Left ventricle myocardium inferior (tissue), 1 donor: Measurements from ENCODE around the gene WDFY4. TPM values are rescaled to one million over a fixed set of nuclear protein-coding genes. Genes with fewer than 3 reads are reported as not detected.

Source experiments
- DNase-seq: peaks from one replicate; pipeline ENCODE4 v3.0.0-alpha.2; 2020
- H3K27ac ChIP-seq: fragments of 200-600 bp; replicated peaks from 2 replicates; pipeline ENCODE4 v1.8.0; 2021
- H3K27me3 ChIP-seq: fragments of 200-600 bp; 2 replicates; pipeline ENCODE4 v1.8.0; 2021; ENCODE audit warnings: low read depth
- H3K36me3 ChIP-seq: fragments of 200-600 bp; 2 replicates; pipeline ENCODE4 v1.8.0; 2021
- H3K4me1 ChIP-seq: fragments of 200-600 bp; 2 replicates; pipeline ENCODE4 v1.8.0; 2021
- H3K4me3 ChIP-seq: fragments of 200-600 bp; 2 replicates; pipeline ENCODE4 v1.8.0; 2021; ENCODE audit warnings: mild to moderate bottlenecking, moderate library complexity
- H3K9me3 ChIP-seq: fragments of 200-600 bp; replicated peaks from 2 replicates; pipeline ENCODE4 v1.8.0; 2021
- CTCF ChIP-seq: fragments of 200-600 bp; IDR thresholded peaks from 2 replicates; pipeline ENCODE4 v1.8.0; 2021; ENCODE audit warnings: antibody characterized with exemption, mild to moderate bottlenecking, borderline replicate concordance
- intact Hi-C: fragments of 100-400 bp; cut with micrococcal nuclease; formaldehyde crosslinking; loops from one replicate; pipeline ENCODE4 v1.11.0; 2022
- total RNA-seq: library from RNA; stranded (reverse); fragmentation: NEBNext Ultra II Directional; extraction: Animal tissue kit (Norgen Biotek cat#: 25700); gene quantifications from one replicate; pipeline ENCODE4 v1.2.1, GENCODE V29; 2021
- donor health status: DM: no; HTN: yes; CAD: no; lungs with severe emphysema.

WDFY4 gene
- total RNA-seq, 1 donor from 2014 or later = 1.5 TPM

GRCh38 chr10:48941427-48942075 lies 256.9 kb downstream of the WDFY4 start:
- TF ChIP-seq CTCF = no peak
- no peaks in the 10 kb centered on the region for H3K9me3 ChIP-seq
- H3K27ac ChIP-seq = no peak overlapping the region
- H3K4me1 ChIP-seq = no peaks in the 10 kb centered on the region
- H3K27me3 ChIP-seq = no peaks in the 10 kb centered on the region
- no peak overlapping the region for H3K4me3 ChIP-seq
- DNase-seq = no peak
- H3K36me3 ChIP-seq = no peaks in the 10 kb centered on the region
- intact Hi-C loops = no loop called here

GRCh38 chr10:48943096-48943495 lies 258.4 kb downstream of the WDFY4 start:
- Histone ChIP-seq H3K4me1 (no peaks in the 10 kb centered on the region), H3K9me3 (no peaks in the 10 kb centered on the region), H3K36me3 (no peaks in the 10 kb centered on the region), H3K27me3 (no peaks in the 10 kb centered on the region), H3K4me3 (no peak overlapping the region), H3K27ac (no peak overlapping the region)
- intact Hi-C loops = no loop called here
- no peak for DNase-seq
- no peak for TF ChIP-seq CTCF

DNA sequence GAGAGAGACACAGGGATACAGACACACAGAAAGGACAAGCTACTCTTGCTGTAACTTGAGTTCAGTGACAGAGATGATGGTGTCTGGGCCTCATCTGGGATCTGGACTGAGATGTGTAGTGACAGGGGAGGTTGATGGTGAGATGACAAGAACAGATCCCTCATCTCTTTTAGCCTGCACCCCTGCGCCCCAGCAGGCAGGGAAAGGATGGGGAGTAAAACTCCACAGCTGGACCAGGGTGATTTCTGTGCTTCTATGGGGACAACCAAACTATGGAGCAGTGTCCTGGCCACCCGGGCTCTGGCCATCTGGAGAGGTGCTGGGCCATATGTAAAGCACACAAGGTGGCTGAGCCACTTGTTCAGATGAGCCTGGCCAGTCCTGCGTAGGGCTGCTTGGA lies 259.5 kb downstream of the WDFY4 start:
- intact Hi-C loops = no loop called here
- H3K36me3 ChIP-seq = no peaks in the 10 kb centered on the region
- H3K27ac ChIP-seq = no peak overlapping the region
- no peak overlapping the region for H3K4me3 ChIP-seq
- no peaks in the 10 kb centered on the region for H3K9me3 ChIP-seq
- no peaks in the 10 kb centered on the region for H3K4me1 ChIP-seq
- TF ChIP-seq CTCF = no peak
- H3K27me3 ChIP-seq = no peaks in the 10 kb centered on the region
- DNase-seq = no peak

DNA sequence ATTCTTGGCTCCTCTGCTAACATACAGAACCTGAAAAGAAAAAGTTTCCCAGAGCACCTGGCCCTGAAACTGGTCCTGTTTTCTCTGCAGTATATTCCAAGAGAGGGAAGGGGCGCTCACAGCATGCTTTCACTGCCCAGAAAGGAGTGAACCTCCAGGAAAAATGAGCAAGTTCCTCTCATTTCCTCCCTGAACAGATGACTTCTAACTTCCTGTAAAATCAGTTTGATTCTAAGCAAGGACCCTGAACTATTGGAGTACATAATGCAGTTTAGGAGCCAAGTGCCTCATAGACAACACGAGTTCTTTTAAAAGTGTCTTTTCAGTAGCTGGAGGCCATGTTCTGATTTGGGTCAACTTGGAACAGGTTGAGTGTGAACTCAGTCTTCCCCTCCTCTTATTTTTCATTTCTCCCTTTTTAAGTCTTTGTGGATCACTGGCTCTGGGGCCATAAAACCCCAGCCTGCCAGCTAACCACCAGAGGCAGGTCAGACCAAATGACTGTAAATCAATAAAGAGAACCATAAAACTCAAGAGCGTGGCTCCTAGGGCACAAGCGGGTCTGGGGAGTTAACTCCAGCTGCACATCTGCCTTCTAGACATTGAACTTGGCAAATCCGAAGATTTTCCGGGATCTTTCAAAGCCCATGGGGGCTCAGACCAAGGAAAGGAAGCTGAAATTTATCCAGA lies 260.9 kb downstream of the WDFY4 start:
- no peaks in the 10 kb centered on the region for H3K36me3 ChIP-seq
- no peaks in the 10 kb centered on the region for H3K27me3 ChIP-seq
- intact Hi-C loops = no loop called here
- no peak overlapping the region for H3K27ac ChIP-seq
- no peaks in the 10 kb centered on the region for H3K4me1 ChIP-seq
- H3K9me3 ChIP-seq = no peaks in the 10 kb centered on the region
- DNase-seq = no peak
- no peak overlapping the region for H3K4me3 ChIP-seq
- no peak for TF ChIP-seq CTCF

DNA sequence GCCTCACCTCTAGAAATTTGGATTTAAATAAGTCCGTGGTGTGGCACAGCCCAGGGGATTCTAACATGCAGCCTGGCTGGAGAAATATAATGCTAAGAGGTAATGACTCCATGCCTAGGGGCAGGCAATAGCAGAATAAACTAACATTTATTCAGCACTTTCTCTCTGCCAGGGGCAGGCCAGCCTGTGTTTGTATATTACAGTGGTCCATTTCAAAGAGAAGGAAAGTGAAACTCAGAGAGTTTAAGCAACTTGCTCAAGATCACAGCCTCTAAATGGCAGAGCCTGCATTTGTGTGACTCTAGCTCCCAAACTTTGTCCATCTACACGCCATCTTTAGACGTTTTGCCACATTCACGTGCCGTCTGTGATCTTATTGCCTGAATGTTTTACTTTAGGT lies 261.7 kb downstream of the WDFY4 start:
- Histone ChIP-seq H3K4me1 (no peaks in the 10 kb centered on the region), H3K4me3 (no peak overlapping the region), H3K27ac (no peak overlapping the region), H3K27me3 (no peaks in the 10 kb centered on the region), H3K9me3 (no peaks in the 10 kb centered on the region), H3K36me3 (no peaks in the 10 kb centered on the region)
- no peak for TF ChIP-seq CTCF
- no peak for DNase-seq
- intact Hi-C loops = no loop called here
